ENCODE data around the gene ITGB2.
A peak's percentile ranks its signal among the peaks of the same experiment; 100 is the strongest.

The ITGB2 gene

DNA sequence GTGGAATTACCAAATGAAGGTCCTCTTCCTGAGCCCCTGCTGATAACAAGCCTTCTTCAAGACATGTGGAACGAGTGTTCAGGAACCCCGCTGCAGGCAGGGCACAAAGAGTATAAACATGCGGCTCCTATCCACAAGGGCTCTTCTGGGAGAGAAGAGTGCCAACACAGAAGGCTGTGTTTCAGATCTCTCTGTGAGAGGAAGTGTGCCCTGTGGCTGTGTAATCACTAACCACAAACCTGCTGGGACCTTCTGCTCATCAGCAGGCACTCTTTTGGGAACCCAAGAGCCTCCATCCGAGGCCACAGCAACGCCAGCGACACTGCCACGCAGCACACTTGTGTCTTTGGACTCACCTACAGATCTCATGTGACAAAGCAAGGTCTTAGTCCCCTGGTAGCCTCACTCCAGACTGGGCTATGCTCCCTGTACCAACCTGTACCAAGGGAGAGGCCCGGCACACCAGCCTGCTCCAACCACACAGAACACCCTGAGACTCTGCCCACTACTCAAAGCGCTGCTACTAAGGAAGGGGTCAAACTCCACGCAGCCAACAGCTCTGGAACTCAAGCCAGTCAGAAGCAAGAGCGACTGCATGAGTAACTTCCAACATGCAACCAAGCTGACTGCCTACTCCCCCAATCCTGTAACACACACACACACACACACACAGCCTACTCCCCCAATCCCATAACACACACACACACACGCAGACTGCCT is 55.0 kb downstream of the ITGB2 start:
- no peak overlapping the region for H3K4me3 ChIP-seq (ENCODE audit: low read length)
- DNase-seq (ENCODE audit: low read depth): peak; percentile 64
- TF ChIP-seq, protein P1, sequence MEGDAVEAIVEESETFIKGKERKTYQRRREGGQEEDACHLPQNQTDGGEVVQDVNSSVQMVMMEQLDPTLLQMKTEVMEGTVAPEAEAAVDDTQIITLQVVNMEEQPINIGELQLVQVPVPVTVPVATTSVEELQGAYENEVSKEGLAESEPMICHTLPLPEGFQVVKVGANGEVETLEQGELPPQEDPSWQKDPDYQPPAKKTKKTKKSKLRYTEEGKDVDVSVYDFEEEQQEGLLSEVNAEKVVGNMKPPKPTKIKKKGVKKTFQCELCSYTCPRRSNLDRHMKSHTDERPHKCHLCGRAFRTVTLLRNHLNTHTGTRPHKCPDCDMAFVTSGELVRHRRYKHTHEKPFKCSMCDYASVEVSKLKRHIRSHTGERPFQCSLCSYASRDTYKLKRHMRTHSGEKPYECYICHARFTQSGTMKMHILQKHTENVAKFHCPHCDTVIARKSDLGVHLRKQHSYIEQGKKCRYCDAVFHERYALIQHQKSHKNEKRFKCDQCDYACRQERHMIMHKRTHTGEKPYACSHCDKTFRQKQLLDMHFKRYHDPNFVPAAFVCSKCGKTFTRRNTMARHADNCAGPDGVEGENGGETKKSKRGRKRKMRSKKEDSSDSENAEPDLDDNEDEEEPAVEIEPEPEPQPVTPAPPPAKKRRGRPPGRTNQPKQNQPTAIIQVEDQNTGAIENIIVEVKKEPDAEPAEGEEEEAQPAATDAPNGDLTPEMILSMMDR (conservative IDR thresholded peaks at IDR 0.05; ENCODE audit: low read depth, low read length): no peak

DNA sequence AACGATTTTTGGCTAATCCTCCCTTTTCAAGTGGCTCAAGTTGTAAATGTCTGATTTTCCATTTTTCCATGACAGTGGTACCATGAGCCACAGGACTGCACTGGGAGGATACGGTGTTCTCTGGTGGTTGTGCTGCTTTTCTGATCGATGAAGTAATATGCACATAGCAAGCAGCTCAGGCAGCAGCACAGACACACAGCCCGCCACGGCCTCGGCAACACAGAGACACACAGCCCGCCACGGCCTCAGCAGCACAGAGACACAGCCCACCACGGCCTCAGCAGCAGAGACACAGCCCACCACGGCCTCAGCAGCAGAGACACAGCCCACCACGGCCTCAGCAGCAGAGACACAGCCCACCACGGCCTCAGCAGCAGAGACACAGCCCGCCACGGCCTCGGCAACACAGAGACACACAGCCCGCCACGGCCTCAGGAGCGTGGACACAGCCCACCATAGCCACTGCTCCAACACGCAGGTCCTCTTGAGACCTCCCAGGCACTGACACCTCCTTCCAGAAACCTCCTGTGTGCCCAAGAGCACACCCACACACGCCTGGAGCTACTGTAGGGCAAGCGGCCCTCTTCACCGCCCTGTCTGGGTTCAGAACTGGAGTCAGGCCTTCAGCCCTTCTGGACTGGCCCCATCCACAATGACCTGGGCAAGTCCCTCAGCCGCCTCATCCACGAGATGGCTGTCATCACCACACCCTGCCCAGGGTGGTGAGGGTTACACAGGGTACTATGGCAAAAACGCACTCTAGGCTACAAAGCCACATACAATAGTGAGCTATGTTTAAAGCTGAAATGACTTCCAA is 57.6 kb downstream of the ITGB2 start:
- no peak overlapping the region for H3K4me3 ChIP-seq (ENCODE audit: low read length)
- TF ChIP-seq, protein P1 (conservative IDR thresholded peaks at IDR 0.05; ENCODE audit: low read depth, low read length): no peak
- DNase-seq (ENCODE audit: low read depth): no peak

DNA sequence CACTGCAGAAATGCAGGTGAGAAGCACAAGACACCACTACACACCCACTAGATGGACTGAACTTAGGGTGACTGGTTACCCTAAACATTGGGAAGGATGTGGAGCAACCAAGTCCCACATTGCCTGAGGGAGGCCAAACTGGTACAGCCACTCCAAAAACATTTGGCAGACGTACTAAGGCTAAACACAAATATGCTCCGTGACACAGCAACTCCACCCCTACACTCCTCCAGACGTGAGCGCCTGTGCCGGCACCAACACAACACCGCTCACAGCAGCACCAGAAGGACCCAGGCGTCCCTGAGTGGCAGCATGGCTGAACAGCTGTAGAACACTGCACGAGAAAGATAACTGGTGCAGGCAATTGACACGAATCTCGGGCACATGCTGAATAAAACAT is 61.9 kb downstream of the ITGB2 start:
- TF ChIP-seq, protein P1 (conservative IDR thresholded peaks at IDR 0.05; ENCODE audit: low read depth, low read length): no peak
- no peak overlapping the region for H3K4me3 ChIP-seq (ENCODE audit: low read length)

DNA sequence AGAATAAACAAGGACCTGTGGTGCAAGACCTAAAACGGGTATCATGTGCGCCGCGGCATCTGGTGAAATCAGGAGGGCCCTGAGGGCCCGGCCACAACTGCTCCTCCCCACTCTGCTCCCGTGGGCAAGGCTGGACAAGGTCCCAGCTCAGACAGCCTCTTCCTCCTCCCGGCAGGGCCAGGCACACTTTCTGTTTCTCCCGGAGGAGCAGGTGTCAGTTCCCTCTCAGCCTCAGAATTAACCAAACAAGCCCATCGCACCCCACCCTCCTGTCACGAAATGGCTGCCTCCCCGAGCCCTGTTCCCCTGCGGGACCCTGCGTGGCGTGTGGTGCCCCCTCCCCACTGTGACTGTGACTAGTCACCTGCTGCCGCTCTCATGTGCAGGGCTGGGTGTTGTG is 62.4 kb downstream of the ITGB2 start:
- H3K4me3 ChIP-seq (ENCODE audit: low read length): no peak overlapping the region
- no peak for DNase-seq (ENCODE audit: low read depth)

More for the DNA sequence above, 61.9 kb downstream of the ITGB2 start:
- no peak for DNase-seq (ENCODE audit: low read depth)

DNA sequence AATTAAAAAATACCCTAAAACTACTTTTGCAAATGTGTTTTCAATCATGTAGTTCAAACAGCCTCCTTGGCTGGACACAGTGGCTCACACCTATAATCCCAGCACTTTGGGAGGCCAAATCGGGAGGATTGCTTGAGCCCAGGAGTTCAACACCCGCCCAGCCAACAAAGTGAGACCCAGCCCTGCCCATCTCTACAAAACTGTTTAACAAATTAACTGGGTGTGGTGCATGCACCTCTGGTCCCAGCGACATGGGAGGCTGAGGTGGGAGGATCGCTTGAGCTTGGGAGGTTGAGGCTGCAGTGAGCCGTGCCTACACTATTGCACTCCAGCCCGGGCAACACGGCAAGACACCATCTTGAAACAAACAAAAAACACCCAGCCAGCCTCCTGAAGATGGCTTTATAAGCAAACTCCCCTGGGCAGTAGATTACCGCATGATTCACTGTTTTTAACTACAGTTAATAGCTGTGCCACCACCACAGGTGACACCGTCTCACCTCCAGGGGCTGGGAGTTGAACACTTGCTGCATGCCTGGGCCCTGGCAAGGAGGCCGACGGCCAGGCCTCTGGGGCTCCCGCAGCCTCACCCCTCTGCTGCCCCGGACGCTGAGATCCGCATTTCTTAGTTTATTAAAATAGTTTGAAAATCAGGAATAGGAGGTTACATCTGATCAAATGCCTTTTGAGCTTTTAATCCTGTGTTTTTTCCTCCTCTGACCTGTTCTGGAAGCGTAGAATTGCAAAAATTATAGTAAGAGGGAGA is 63.4 kb downstream of the ITGB2 start:
- no peak for DNase-seq (ENCODE audit: low read depth)
- TF ChIP-seq, protein P1 (conservative IDR thresholded peaks at IDR 0.05; ENCODE audit: low read depth, low read length): no peak

More for the DNA sequence above, 62.4 kb downstream of the ITGB2 start:
- TF ChIP-seq, protein P1 (conservative IDR thresholded peaks at IDR 0.05; ENCODE audit: low read depth, low read length): no peak

DNA sequence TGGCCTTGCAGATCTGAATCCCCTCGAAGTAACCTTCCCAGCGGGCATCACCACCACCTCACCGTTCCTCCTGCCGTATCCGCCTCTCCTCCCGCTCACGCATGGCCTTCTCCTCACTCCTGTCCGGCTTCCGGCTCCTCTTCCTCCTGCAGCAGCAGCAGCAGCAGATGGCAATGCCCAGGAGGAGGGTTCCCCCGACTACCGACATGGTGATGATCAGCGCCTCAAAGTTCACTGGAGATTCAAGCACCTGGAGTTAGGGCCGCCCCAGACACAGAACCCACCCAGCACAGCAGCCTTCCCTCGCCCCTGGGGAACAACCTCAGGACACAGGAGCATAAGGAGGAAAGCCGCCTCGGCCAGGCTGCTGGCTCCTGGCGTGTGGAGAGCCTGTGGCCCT is 64.6 kb downstream of the ITGB2 start:
- TF ChIP-seq, protein P1 (conservative IDR thresholded peaks at IDR 0.05; ENCODE audit: low read depth, low read length): no peak
- no peak for DNase-seq (ENCODE audit: low read depth)
- H3K4me3 ChIP-seq (ENCODE audit: low read length): no peak overlapping the region

More for the DNA sequence above, 63.4 kb downstream of the ITGB2 start:
- H3K4me3 ChIP-seq (ENCODE audit: low read length): no peak overlapping the region
